Stimulated activated CD4-positive, alpha-beta T cell treated with anti-CD3 and anti-CD28 coated beads, TNF-alpha, amount 100 ng/mL, for 24 hours (primary cell): ENCODE results near the gene CD58.
"Not testable (repeated sequence)": the region's sequence is repeated elsewhere in the genome, so short reads cannot be mapped to it uniquely, and the experiment has no call there.

Experiments
- DNase-seq, 3 experiments: peaks; one replicate each; pipeline ENCODE4 v3.0.0-alpha.2; 2020; ENCODE audit warnings: low read depth in 3 of 3

The CD58 gene

GRCh38 chr1:116571215-116571919 lies 541 bp upstream of the CD58 start:
- no peak for DNase-seq

GRCh38 chr1:116569776-116570357 lies 959 bp downstream of the CD58 start:
- DNase-seq, result peak in 2 of 3 experiments; percentile 26 to 37

GRCh38 chr1:116569381-116569670 lies 1.5 kb downstream of the CD58 start:
- DNase-seq, result no peak

- no peak for DNase-seq
These were observed 2.0 kb downstream of the CD58 start for GRCh38 chr1:116568662-116569380.

GRCh38 chr1:116567790-116568661 lies 2.8 kb downstream of the CD58 start:
- no peak for DNase-seq

GRCh38 chr1:116565222-116565621 lies 5.6 kb downstream of the CD58 start:
- no peak for DNase-seq

GRCh38 chr1:116564426-116564825 lies 6.4 kb downstream of the CD58 start:
- DNase-seq, result no peak

GRCh38 chr1:116562465-116562864 lies 8.4 kb downstream of the CD58 start:
- DNase-seq, result not testable (repeated sequence)

- DNase-seq, result no peak
These were observed 9.3 kb downstream of the CD58 start for GRCh38 chr1:116561563-116561962.

GRCh38 chr1:116560704-116561490 lies 9.9 kb downstream of the CD58 start:
- no peak for DNase-seq

- DNase-seq, result no peak
These were observed 11.5 kb downstream of the CD58 start for GRCh38 chr1:116559304-116559761.

GRCh38 chr1:116558571-116558970 lies 12.3 kb downstream of the CD58 start:
- DNase-seq, result no peak

- no peak for DNase-seq
These were observed 12.7 kb downstream of the CD58 start for GRCh38 chr1:116558140-116558549.

- DNase-seq, result no peak
These were observed 13.4 kb downstream of the CD58 start for GRCh38 chr1:116557323-116557878.

GRCh38 chr1:116556289-116557006 lies 14.4 kb downstream of the CD58 start:
- DNase-seq, result peak in 2 of 3 experiments; percentile 51 to 77

- DNase-seq, result no peak
These were observed 15.9 kb downstream of the CD58 start for GRCh38 chr1:116554924-116555323.

- no peak for DNase-seq
These were observed 17.3 kb downstream of the CD58 start for GRCh38 chr1:116553386-116554115.

GRCh38 chr1:116546354-116546977 lies 24.4 kb downstream of the CD58 start:
- no peak for DNase-seq

GRCh38 chr1:116545359-116545705 lies 25.5 kb downstream of the CD58 start:
- DNase-seq, result no peak
